ENCODE results near the gene MYBBP1A.

DNA sequence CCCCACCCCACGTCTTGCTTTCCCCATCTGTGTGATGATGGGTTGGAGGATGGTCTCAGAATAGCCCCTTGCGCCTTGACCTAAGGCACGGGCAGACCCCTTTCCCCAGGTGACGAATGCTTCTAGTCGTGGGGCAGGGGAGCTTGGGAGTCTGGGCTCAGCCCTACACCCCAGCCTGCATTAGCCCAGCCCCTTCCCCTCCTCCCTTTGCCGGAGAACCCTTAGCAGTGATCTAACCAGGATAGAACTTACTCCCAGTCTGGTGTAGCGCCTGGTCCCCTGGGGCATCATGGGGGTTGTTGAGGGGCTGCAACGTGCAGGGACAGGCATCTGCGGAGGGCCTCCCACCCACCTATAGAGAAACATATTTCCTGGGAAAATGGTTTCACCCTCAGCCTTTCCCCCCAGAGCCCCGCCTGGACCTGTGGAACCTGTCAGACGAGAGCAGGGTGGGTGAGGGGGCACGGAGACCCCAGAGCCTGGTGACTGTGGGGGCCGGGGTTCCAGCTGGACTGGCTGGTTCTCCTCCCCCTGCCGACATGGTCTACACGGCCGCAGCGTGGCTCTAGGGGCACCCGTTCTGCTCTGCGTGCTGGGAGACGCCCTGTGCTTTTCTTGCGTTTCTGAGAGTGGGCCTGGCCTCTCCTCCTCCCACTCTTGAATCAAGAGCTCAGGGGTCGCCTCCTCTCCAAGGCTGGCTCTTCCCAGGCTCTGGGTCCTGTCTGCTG, 33.9 kb upstream of the MYBBP1A start:
- TF ChIP-seq, protein P1, sequence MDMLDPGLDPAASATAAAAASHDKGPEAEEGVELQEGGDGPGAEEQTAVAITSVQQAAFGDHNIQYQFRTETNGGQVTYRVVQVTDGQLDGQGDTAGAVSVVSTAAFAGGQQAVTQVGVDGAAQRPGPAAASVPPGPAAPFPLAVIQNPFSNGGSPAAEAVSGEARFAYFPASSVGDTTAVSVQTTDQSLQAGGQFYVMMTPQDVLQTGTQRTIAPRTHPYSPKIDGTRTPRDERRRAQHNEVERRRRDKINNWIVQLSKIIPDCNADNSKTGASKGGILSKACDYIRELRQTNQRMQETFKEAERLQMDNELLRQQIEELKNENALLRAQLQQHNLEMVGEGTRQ (IDR thresholded peaks at IDR 0.05; ENCODE audit: low read depth, low read length) = no peak
- TF ChIP-seq RFX5 (IDR thresholded peaks at IDR 0.05; ENCODE audit: low read depth, low read length) (no peak), FOS (IDR thresholded peaks at IDR 0.05; ENCODE audit: low read depth, low read length) (no peak), CEBPB (IDR thresholded peaks at IDR 0.05; ENCODE audit: low read depth, low read length) (no peak), MAFK (IDR thresholded peaks at IDR 0.05; ENCODE audit: low read depth, low read length) (no peak), RCOR1 (IDR thresholded peaks at IDR 0.05; ENCODE audit: insufficient replicate concordance, low read length) (no peak), BHLHE40 (IDR thresholded peaks at IDR 0.05; ENCODE audit: low read depth, low read length) (no peak)
- TF ChIP-seq, protein P2, sequence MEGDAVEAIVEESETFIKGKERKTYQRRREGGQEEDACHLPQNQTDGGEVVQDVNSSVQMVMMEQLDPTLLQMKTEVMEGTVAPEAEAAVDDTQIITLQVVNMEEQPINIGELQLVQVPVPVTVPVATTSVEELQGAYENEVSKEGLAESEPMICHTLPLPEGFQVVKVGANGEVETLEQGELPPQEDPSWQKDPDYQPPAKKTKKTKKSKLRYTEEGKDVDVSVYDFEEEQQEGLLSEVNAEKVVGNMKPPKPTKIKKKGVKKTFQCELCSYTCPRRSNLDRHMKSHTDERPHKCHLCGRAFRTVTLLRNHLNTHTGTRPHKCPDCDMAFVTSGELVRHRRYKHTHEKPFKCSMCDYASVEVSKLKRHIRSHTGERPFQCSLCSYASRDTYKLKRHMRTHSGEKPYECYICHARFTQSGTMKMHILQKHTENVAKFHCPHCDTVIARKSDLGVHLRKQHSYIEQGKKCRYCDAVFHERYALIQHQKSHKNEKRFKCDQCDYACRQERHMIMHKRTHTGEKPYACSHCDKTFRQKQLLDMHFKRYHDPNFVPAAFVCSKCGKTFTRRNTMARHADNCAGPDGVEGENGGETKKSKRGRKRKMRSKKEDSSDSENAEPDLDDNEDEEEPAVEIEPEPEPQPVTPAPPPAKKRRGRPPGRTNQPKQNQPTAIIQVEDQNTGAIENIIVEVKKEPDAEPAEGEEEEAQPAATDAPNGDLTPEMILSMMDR (conservative IDR thresholded peaks at IDR 0.05; ENCODE audit: low read depth, low read length) = no peak
- TF ChIP-seq, protein P3, sequence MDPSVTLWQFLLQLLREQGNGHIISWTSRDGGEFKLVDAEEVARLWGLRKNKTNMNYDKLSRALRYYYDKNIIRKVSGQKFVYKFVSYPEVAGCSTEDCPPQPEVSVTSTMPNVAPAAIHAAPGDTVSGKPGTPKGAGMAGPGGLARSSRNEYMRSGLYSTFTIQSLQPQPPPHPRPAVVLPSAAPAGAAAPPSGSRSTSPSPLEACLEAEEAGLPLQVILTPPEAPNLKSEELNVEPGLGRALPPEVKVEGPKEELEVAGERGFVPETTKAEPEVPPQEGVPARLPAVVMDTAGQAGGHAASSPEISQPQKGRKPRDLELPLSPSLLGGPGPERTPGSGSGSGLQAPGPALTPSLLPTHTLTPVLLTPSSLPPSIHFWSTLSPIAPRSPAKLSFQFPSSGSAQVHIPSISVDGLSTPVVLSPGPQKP (IDR thresholded peaks at IDR 0.05; ENCODE audit: borderline replicate concordance, low read depth, low read length) = no peak
